Progenitor cell of endocrine pancreas (in vitro differentiated cells): ENCODE data around the gene NPAS2. TPM values are rescaled to one million over a fixed set of nuclear protein-coding genes. Genes with fewer than 3 reads are reported as not detected.

ENCODE experiments used
- DNase-seq: peaks from one replicate; pipeline ENCODE4 v3.0.0; 2021; ENCODE audit warnings: low spot score; ENCODE audit not compliant: unreplicated experiment
- H3K27ac Mint-ChIP-seq: 2 replicates; pipeline ENCODE4 v1.8.0; 2021; ENCODE audit warnings: mild to moderate bottlenecking, moderate library complexity, mixed read lengths
- H3K27me3 Mint-ChIP-seq: 2 replicates; pipeline ENCODE4 v1.8.0; 2021; ENCODE audit warnings: mixed read lengths
- H3K36me3 Mint-ChIP-seq: 2 replicates; pipeline ENCODE4 v1.8.0; 2022; ENCODE audit warnings: mixed read lengths; ENCODE audit not compliant: insufficient read depth
- H3K4me1 Mint-ChIP-seq: 2 replicates; pipeline ENCODE4 v1.8.0; 2021; ENCODE audit warnings: low read depth, mixed read lengths
- H3K4me3 Mint-ChIP-seq: 2 replicates; pipeline ENCODE4 v1.8.0; 2021; ENCODE audit warnings: low read depth, mild to moderate bottlenecking, moderate library complexity, mixed read lengths
- H3K9me3 Mint-ChIP-seq: 2 replicates; pipeline ENCODE4 v1.8.0; 2021; ENCODE audit warnings: low read depth, mixed read lengths
- CTCF ChIP-seq: fragments of 200-600 bp; sonication (generic); IDR thresholded peaks from one replicate; pipeline ENCODE4 v1.5.0; 2021; ENCODE audit warnings: antibody characterized with exemption, mild to moderate bottlenecking; ENCODE audit not compliant: unreplicated experiment
- total RNA-seq: library from RNA; stranded (reverse); gene quantifications from 2 replicates; pipeline ENCODE4 v1.2.1, GENCODE V29; 2021

The NPAS2 gene
- total RNA-seq, 1 donor from 2014 or later, result 0.84 TPM

- Mint-ChIP-seq H3K4me3 (no peak overlapping the region), H3K36me3 (peaks cover 31% of the 10 kb centered on the region), H3K4me1 (peaks cover 15% of the 10 kb centered on the region), H3K9me3 (no peaks in the 10 kb centered on the region), H3K27ac (peak overlapping the region; percentile 10), H3K27me3 (no peaks in the 10 kb centered on the region)
- DNase-seq, result no peak
- no peak for TF ChIP-seq CTCF
Measured at GRCh38 chr2:101022221-101022620, 202.3 kb downstream of the NPAS2 start.

- peaks cover 15% of the 10 kb centered on the region for H3K4me1 Mint-ChIP-seq
- H3K9me3 Mint-ChIP-seq, result no peaks in the 10 kb centered on the region
- H3K4me3 Mint-ChIP-seq, result no peak overlapping the region
- no peak for TF ChIP-seq CTCF
- H3K27me3 Mint-ChIP-seq, result no peaks in the 10 kb centered on the region
- no peak overlapping the region for H3K27ac Mint-ChIP-seq
- peaks cover 27% of the 10 kb centered on the region for H3K36me3 Mint-ChIP-seq
- DNase-seq, result no peak
Measured at GRCh38 chr2:101023327-101024107, 203.6 kb downstream of the NPAS2 start.

- H3K36me3 Mint-ChIP-seq, result peaks cover 33% of the 10 kb centered on the region
- no peak for TF ChIP-seq CTCF
- H3K4me3 Mint-ChIP-seq, result no peak overlapping the region
- H3K4me1 Mint-ChIP-seq, result peaks cover 15% of the 10 kb centered on the region
- no peak overlapping the region for H3K27ac Mint-ChIP-seq
- H3K27me3 Mint-ChIP-seq, result no peaks in the 10 kb centered on the region
- H3K9me3 Mint-ChIP-seq, result no peaks in the 10 kb centered on the region
- DNase-seq, result no peak
Measured at GRCh38 chr2:101025561-101025960, 205.6 kb downstream of the NPAS2 start.

GRCh38 chr2:101026253-101026701 lies 206.3 kb downstream of the NPAS2 start:
- Mint-ChIP-seq H3K36me3 (peaks cover 28% of the 10 kb centered on the region), H3K27me3 (no peaks in the 10 kb centered on the region), H3K4me1 (peaks cover 15% of the 10 kb centered on the region), H3K4me3 (no peak overlapping the region), H3K9me3 (no peaks in the 10 kb centered on the region), H3K27ac (peak overlapping the region; percentile 78)
- DNase-seq, result no peak
- TF ChIP-seq CTCF, result no peak

- Mint-ChIP-seq H3K27me3 (no peaks in the 10 kb centered on the region), H3K27ac (no peak overlapping the region), H3K4me3 (no peak overlapping the region), H3K4me1 (peaks cover 15% of the 10 kb centered on the region), H3K36me3 (peaks cover 29% of the 10 kb centered on the region), H3K9me3 (no peaks in the 10 kb centered on the region)
- no peak for DNase-seq
- TF ChIP-seq CTCF, result no peak
Measured at GRCh38 chr2:101026923-101027469, 207.1 kb downstream of the NPAS2 start.
